GM19438 (cell line): ENCODE measurements around the gene CDHR1.

Experiments
- ATAC-seq: cut with Tn5 transposase; IDR thresholded peaks from one replicate; pipeline ENCODE4 v1.9.1; 2021; ENCODE audit warnings: low read depth; ENCODE audit not compliant: unreplicated experiment

The CDHR1 gene

GRCh38 chr10:84256510-84257342, 62.4 kb downstream of the CDHR1 start:
- ATAC-seq, result peak; percentile 76

- no peak for ATAC-seq
These were observed 63.1 kb downstream of the CDHR1 start for GRCh38 chr10:84257343-84258020.

- no peak for ATAC-seq
These were observed 63.8 kb downstream of the CDHR1 start for GRCh38 chr10:84258034-84258695.

GRCh38 chr10:84261236-84261915, 67.0 kb downstream of the CDHR1 start:
- ATAC-seq, result no peak

GRCh38 chr10:84262190-84262956, 68.0 kb downstream of the CDHR1 start:
- ATAC-seq, result no peak

- ATAC-seq, result no peak
These were observed 69.4 kb downstream of the CDHR1 start for GRCh38 chr10:84263716-84264115.

- ATAC-seq, result peak; percentile 95
These were observed 70.3 kb downstream of the CDHR1 start for GRCh38 chr10:84264611-84265141.

- no peak for ATAC-seq
These were observed 71.1 kb downstream of the CDHR1 start for GRCh38 chr10:84265418-84265817.

GRCh38 chr10:84267503-84268126, 73.3 kb downstream of the CDHR1 start:
- no peak for ATAC-seq

- ATAC-seq, result no peak
These were observed 74.8 kb downstream of the CDHR1 start for GRCh38 chr10:84269162-84269561.
